NCI-H187 treated with DMSO at 0.1 percent for 48 hours (cell line): ENCODE data around the gene ZSCAN26.

Experiments used
- DNase-seq: peaks from one replicate; lab custom pipeline; 2025; lab: John Stamatoyannopoulos, UW

The ZSCAN26 gene

DNA sequence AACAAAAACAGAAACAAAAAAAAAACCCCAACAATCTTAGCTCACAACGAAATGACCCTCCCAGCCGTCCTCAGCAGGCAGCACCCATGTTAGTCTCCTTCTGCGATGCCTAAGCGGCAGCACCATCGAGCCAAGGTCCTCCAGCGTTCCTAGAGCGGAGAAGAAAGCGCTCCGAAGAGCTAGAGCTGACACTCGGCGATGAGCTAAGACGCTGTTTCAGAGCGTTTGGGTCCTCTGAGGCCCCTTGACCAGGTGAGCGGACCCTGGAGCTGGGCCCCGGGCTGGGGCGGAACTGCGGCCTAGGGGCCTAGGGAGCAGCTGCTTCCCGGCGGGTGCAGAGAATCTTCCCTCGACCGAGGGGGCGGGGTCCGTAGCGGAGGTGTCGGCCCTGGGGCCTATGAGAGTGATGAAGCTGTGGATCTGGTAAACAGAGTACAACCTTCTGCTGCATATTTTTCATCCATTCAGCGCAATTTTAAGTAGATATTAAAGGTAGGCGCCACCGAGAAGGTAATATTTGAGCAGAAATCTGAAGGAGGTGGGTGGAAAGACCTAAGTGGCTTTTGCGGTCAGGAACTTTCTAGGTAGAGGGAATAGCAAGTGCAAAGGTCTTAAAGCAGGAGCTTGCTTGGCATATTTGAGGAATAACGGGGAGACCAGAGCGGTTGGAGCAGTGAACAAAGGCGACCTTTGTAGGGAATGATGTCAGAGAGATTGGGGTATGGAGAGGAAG, at the start of gene ZSCAN26:
Gene ZSCAN26, plus strand, starts transcription at position 182 of the 733 bp plus-strand sequence. CDS start 4,777 bp downstream, outside the sequence.
- peak; percentile 27 for DNase-seq

DNA sequence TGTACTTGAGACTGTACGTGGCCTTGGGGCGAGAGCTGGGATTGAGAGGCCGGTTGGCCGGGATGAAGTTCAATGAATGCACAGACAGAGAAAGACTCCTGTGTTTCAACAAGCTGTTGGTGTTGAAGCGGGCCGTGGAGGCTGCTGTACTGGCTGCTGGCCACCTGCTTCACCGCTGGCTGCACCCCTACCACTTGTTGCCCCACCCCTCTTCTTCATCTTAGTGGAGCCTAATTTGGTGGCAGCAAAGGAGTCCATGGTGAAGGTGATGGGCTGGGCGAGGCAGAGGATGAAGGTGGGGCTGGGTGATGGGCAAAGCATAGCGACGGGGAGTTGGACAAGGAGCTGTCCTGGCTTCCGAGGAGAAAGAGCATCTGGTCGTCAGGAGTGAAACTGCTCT, 49.1 kb upstream of the ZSCAN26 start:
- DNase-seq = no peak

DNA sequence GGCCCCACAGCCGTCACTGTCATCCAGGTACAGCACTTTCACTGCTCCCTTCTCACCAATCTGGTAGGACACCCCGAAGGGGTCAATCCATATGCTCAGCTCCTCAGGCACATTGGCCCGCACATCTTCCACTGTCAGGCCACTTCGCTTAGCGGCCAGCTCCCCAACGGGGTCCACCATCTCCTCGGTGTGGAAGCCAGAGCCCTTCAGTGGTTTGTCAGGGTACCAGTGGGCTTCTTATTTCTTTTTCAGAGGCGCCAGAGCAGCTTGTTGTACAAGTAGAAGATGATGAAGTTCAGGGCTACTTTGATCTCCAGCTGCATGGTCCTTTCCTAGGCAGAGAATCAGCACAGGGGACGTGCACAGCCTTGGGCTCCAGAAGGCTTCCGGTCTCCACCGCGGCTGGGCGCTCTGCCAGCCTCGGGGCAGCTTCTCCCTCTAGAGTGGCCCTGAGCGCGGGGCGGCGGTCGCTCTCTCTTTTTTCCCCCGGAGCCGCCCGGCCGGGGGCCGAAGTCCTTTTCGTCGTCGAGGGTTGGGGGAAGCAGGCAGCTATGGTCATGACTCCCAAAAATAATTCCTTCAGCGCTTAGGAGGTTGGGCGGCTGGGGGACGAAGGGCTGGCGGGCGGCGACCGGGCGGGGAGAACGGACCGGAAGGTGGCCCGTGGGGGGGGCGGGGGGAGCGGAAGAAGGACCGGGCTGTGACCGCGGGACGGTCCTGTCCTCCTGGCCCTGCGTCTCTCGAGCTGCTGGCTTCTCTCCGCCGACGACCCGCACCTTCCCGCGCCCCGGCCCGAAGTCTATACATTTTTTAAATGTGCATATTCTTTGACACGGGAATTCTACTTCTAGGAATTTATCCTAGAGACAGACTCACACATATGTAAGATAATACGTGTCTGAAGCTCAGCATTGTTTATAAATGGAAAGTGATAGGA, 48.4 kb upstream of the ZSCAN26 start:
- no peak for DNase-seq

DNA sequence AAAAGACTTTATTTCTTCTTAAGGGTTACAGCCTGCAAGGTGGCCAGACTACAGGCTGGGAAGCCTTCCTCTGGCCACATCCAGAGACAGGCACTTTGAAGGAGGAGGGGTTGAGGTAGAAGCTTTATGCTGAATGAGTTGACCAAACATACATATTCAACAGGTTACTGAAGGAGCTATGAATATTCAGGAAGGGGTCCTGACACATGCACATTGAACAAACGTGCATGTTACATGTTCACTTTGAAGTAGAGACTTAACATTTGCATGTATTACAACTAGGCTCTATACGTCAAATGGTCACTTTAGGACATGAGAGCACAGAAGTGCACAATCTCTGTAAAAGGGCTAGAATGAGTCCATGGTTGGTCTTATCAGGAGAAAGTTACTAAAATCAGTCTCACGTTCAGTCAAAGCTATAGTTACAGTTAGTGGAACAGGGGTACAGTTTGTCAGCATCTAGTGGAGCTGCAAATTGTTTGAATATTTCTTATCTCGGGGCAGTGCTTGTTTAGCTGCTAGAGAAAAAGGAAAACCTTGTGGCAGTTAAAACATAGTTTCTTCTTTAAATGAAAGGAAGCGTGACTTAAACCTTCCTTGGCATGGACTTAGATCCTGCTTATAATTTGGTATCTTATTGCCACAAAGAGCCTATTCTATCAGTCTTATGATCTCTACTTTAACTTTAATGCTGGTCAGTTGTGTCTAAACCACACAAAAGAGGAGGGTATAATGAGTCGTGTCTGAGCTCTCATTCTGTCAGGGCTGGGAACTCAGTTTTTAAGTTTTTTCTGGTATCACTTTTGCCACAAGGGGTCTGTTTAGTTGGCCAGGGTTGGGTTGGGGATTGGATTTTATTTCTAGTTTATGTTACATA, 46.4 kb upstream of the ZSCAN26 start:
- DNase-seq = no peak

DNA sequence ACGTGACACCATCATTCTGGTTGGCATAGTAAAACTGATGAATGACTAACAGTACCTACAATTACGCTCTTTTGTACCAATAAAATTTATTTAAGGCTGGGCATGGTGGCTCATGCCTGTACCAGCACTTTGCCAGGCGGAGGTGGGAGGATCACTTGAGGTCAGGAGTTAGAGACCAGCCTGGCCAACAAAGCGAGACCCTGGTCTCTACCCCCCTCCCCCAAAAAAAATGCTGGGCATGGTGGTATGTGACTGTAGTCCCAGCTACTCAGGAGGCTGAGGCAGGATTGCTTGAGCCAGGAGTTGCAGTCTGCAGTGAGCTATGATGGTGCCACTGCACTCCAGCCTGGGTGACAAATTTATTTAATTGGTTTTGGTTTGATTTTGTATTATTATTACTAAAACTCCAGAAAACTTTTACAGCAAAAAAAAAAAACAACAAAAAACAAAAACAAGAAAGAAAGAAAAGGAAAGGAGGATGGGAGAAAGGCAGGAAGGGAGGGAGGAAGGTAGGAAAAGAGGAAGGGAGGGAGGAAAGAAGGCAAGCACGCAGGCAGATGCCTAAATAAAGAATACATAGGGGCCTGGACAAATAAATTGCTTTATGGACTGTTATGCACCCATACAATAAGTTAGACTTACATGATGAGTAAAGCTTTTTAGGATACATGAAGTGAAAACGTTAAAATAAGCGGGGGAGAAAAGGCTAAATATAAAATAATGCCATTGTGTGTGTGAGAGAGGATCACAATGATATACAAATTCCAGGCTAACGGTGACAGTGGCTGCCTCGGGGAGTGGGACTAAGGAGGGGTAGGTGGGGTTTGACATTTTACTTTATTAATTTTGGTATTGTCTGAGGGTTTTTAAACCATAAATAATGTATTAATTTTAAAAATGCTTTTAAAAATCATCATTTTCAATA, 42.5 kb upstream of the ZSCAN26 start:
- no peak for DNase-seq

DNA sequence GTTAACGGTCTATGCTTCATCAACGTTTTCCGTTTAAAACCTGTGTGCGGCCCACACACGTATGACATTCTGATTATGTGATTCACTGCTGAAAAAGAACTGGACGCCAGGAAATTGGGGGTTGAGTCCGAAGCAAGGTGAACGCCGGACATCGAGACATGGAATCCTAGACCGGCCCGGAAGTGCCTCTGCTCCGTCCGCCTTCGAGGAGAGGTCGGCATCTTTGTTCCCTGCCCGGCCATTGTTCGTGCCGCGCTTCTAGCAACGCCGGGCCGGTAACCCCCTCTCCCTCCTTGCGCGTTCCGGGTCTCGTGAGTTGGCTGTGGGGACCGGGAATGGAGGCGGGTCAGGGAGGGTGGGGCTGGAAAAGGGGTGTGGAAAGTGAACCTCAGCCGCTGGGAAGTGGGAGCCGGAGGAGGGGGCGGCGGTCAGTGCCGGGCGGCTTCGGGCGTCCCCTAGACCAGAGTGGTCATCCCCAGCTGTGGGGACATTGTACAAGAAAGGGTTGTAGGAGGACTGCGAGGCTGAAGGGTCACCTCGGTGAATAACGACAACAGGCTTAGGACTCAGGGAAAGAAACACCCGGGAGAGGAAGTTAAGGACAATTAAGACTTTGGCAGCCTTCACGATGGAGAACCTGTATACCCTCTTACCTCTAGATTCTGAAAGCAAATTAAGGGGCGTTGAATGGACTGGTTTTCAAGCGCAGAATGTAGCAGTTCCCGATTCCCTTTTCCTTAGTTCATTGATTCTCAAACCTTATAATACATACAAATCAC, 41.7 kb upstream of the ZSCAN26 start, which contains the start of gene ZSCAN9:
Gene ZSCAN9, plus strand, starts transcription at position 220 of the 779 bp plus-strand sequence. CDS start 1,810 bp downstream, outside the sequence.
- DNase-seq = peak; percentile 45

DNA sequence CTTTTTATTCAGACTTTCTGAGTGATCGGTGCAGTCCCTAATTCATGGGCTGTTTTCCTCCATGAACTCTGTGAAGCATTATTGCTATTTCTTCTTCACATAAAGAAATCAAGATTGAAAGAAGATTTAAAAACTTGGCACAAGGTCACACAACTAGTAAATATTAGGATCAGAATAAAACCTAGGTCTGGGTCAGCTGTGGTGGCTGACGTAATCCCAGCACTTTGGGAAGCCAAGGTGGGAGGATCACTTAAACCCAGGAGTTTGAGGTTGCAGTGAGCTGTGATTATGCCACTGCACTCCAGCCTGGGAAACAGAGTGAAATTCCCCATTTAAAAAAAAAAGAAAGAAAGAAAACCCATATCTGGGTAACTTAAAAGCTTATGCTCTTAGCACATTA, 40.5 kb upstream of the ZSCAN26 start:
- DNase-seq = no peak

DNA sequence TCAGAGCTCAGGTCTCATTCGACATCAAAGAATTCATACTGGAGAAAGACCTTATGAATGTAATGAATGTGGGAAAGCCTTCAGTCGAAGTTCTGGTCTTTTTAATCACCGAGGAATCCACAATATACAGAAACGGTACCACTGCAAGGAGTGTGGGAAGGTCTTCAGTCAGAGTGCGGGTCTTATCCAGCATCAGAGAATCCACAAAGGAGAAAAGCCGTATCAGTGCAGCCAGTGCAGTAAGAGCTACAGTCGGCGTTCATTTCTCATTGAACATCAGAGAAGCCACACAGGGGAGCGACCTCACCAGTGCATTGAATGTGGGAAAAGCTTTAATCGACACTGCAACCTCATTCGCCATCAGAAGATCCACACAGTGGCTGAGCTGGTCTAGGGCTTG, 34.2 kb upstream of the ZSCAN26 start:
- DNase-seq = no peak

DNA sequence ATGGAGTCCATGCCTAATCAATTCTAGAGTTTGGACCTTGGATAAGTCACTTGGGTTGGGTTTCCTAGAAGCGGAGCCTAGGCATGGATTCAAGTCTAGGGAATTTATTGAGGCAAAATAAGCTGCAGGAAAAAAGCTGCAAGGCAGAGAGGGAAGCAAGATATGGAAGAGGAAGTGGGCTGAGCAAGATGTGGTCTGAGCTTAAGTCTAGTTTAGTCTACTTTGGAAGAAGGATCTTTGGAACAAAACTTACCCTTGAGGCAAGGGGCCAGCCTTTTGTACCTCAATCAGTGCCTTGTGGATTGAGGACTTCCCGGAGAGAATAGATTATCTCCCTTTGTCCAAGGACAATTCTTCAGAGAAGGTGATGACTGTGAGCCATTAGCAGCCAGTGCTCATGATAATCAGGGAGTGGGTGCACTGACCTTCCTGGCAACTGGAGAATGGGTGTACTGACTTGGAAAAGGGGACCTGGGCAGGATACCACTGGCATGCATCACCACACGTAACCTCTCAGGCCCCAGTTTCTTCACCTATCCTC, 31.0 kb upstream of the ZSCAN26 start:
- DNase-seq = no peak

DNA sequence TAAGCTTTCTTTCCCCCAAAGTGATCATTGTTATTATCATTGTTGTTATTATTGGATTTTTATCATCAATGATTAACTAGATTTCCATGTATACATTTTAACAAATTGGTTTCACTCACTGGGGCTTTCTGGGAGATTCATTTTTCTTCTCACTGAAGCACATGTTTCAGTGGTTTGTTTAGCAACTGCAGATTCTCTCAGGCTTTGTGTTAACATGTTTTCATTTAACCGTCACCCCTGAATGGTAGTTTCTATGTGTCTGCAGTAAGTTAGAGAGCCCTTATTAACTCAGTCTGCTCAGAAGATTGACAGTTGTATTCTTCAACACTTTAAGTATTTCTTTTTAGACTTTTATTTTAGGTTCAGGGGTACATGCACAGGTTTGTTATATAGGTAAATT, 27.3 kb upstream of the ZSCAN26 start:
- DNase-seq = no peak

DNA sequence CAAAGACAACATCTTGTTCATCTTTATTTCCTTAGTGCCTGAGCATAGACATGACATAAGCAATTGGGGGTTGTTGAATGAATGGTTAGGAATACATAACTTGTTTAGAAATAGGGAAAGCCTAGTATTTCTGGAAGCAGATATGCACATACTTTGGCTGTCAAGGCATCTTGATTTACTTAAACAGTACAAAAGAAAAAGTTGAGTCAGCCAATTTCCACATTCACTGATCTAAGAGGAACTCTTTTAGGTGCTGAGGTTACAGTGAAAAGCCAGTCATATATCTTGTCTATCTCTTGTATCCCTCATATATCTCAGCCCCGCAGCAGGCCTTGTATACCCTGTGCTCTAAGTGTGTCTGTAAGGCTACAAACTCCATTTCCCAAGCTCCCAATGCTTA, 26.5 kb upstream of the ZSCAN26 start:
- no peak for DNase-seq

DNA sequence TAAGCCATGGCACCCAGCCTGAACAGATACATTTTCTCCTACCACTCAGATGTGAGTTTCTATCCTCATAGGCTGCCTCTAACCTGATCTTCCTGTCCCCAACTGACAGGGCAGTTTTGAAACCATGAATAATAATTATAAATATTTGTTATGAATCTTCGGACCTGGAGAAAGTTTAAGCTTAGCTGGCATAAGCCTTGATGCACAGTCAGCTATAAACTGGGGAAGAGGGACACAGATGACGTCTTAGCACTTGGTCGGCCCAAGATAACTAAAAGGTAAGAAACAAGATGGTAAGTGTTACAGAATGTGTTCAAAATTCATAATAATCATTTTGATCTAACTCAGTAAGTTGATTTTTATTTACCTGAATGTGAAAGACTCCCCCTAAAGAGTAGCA, 23.0 kb upstream of the ZSCAN26 start:
- DNase-seq = no peak

DNA sequence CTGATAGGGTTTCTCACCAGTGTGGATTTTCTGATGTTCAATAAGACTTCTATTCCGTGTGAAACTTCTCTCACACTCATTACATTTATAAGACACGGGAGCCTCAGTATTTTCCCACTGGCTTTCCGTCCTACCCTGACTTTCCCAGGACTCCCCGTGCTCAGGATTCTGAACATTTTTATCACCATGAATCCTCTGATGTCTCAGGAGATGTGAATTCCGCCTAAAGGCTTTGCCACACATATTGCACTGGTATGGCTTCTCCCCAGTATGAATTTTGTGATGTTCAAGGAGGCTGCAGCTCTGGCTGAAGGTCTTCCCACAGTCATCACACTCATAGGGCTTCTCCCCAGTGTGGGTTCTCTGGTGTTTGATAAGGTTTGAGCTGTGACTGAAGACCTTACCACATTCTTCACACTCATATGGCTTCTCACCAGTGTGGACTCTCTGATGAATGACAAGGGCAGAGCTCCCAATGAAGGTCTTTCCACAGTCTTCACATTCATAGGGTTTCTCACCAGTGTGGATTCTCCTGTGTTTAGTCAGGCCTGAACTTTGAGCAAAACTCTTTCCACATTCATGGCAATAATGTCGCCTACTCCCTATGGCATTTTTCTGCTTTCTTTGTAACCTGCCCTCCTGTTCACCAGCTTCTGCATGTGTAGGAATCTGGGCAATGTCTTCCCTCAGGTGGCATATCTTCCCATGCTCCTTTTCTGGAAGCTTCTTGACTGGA, 21.6 kb upstream of the ZSCAN26 start:
- DNase-seq = no peak

DNA sequence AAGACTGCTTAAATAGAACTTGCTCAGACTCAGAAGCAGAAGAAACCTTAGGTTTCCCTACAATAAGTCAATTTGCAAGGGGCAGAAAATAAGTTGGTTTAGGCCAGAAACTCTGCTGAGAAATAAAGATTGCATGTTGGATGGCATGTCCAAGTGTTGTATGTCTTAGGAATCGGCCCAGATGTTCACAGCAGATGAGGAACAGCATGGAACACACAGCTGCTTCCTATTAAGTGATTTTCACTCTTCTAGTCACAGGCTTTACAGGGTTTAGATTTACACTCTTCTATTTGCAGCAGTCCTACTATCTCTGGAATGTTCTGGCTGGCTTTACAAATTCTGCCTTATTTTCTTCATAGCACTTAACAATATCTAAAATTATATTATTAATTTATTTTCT, 18.0 kb upstream of the ZSCAN26 start:
- no peak for DNase-seq

DNA sequence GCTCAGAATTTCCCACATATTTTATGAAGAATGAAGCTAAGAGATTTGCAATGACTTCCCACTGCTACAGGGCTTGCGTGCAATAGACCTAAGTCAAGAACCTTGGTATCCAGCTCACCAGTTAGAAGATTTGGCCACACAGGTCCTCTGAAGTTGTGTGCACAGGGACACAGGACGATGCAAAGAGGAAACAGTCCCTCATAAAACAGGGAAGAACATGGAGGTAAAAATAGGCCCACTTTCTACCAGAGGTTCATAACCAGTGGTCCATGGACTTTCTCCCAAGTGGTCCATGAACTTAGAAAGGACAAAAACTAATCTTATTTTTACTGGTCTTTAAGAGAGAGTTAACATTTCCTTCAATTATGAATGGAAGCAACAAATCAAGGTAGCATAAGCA, 16.2 kb upstream of the ZSCAN26 start:
- no peak for DNase-seq

DNA sequence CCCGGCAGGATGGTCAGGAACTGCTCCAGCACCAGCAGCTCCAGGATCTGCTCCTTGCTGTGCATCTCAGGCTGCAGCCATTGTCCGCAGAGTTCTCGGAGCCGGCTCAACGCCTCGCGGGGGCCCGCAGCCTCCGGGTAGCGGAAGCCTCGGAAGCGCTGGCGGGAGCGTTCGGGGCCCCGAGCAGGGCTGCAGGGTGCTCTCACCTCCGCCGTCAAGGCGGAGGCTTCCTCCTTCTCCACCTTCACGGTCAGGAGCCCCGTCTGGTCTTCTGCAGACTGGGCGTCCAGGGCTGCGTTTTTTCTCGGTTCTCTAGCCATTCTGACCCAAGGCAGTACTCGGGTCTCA, 15.3 kb upstream of the ZSCAN26 start:
- no peak for DNase-seq

DNA sequence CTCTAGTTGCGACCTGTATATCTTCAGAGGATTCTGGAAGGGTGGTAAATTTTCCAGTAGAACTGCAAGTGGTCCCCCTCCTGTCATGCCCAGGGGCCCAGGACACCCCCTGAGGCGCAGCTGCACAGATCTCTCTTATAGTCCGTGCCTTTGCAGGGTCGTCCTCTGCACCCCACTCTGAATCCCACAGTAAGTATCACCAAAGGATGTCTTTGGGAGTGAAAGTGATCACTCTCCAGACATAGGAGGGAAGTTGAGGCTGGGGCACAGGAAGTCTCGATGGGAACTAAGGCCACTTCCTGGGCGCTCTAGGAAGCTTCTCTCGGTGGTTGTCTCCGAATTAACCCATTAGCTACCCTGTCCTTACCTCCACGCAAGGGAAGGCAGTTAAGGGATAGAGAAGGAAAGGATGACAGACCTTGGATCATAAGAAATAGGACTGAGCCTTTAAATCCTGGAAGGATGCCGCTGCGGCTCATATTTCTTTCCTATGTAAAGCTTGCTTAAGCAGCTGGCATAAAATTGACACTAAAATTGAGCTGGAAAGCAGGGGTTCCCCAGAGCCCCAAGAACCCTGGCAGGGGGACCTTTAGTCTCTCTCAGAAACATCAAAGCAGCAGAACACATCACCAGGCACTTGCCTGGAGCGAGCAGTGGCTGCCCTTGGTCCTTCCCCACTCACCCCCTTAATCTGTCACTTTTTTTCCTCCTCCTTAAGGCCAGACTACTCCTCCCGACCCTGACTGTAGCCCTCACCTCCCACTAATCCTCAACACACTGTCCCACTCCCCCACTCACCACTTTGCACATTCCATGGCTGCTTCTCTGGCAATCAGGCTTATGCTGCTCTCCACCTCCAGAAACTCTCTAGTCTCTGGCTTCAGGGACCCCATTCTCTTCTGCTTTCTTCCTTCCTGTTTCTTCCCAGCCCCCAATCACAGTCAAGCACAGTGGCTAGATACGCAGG, 14.7 kb upstream of the ZSCAN26 start, which contains the start of gene ZKSCAN4:
Gene ZKSCAN4, minus strand, starts transcription at position 261 of the 967 bp plus-strand sequence. CDS start 289 bp downstream, outside the sequence.
- DNase-seq = peak; percentile 59

DNA sequence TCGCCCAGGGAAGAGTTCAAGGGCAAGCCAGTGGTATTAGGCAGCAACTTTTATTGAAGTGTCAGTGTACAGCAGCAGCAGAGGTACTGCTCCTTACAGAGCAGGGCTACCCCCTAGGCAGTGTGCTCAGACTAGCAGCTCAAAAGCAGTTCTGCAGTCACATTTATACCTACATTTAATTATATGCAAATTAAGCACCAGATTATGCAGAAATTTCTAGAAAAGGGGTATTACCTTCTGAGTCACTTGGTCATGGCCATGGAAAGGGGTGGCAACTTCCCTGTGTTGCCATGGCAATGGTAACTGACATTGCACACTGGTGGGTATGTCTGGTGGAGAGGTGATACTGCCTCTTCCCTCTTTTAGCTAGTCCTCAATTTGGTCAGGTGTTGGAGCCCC, 12.8 kb upstream of the ZSCAN26 start:
- DNase-seq = no peak
